LNCaP clone FGC (cell line): Measurements from ENCODE around the gene C3orf49.

Experiments
- DNase-seq: peaks from one replicate; pipeline ENCODE4 v3.0.0-alpha.2; 2011; ENCODE audit warnings: low read depth
- H3K4me3 ChIP-seq: 2 replicates; pipeline ENCODE4 v1.5.1; 2011; ENCODE audit warnings: mild to moderate bottlenecking, low read depth, low read length, control low read depth
- TF ChIP-seq, protein P1 (sequence below): IDR thresholded peaks from 2 replicates; pipeline ENCODE4 v1.5.1; 2012; ENCODE audit warnings: mild to moderate bottlenecking; ENCODE audit not compliant: control insufficient read depth, insufficient read depth; ENCODE audit errors: extremely low read depth

Gene C3orf49

GRCh38 chr3:63892773-63893352, 73.8 kb downstream of the C3orf49 start:
- H3K4me3 ChIP-seq: no peak overlapping the region
- TF ChIP-seq, protein P1, sequence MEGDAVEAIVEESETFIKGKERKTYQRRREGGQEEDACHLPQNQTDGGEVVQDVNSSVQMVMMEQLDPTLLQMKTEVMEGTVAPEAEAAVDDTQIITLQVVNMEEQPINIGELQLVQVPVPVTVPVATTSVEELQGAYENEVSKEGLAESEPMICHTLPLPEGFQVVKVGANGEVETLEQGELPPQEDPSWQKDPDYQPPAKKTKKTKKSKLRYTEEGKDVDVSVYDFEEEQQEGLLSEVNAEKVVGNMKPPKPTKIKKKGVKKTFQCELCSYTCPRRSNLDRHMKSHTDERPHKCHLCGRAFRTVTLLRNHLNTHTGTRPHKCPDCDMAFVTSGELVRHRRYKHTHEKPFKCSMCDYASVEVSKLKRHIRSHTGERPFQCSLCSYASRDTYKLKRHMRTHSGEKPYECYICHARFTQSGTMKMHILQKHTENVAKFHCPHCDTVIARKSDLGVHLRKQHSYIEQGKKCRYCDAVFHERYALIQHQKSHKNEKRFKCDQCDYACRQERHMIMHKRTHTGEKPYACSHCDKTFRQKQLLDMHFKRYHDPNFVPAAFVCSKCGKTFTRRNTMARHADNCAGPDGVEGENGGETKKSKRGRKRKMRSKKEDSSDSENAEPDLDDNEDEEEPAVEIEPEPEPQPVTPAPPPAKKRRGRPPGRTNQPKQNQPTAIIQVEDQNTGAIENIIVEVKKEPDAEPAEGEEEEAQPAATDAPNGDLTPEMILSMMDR: no peak
- DNase-seq: no peak

DNA sequence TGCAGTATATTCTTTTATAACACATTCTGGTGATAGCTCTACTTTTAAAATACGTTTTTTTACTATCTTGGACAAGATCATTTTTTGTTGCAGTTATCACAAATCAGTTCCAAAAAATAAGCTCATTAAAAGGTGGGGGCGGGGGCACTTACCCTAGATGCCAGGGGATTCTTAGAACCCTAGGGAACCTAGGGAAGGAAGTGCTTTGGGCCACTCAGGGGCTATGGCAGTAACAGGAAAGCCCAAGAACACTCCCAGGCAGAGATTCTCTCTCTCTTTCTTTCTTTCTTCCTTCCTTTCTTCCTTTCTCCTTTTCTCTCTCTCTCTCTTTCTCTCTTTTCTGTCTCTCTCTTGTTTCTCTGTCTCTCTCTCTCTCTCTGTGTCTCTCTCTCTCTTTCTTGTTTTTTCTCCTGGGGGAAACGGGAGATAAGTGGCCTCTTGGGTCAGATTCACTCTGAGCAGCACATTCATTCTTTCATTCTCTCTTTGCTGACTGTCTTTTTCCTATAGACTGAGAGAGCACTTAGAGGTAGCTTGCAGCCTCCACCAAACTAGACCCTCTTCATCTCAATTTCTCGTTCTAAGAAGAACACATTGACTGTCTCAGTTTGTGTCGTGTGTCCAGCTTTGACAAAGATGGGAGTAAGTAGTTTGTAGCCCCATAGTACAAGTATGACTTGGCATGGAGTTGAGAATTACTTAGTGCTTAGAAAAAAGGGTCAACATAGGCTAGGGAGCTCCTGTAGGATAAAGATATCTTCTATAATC, 76.5 kb downstream of the C3orf49 start:
- no peak for DNase-seq
- no peak overlapping the region for H3K4me3 ChIP-seq
- TF ChIP-seq, protein P1: no peak

DNA sequence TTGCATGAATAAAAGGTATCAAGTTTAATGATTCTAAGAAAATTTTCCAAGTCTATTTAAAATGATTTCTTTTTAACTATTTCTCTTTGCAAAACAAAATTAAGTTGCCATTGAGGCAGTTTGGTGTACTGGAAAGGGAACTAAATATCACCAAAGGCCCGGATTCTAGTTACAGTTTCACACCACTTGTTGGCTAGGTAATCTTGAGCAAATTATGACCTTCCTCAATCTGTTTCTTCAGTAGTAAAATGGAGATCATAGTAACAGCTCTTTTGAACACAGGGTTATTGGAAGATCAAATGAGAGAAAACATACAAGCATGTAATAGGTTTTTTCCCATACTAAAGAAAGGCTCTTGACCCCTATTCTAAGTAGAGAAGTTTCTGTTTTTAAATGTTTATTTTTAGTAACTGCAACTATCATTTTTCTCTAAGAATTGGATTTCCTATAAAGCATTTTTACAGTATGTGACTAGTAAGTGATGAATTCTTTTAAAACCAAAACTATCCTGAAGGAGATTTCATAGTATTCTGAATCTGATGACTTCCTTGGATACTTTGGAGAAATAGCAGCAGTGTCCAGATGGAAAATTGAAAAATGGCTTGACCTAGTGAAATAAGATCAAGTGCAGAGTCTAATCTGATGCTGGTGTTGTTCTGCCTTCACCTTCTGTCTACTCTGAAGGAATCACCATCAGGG, 77.4 kb downstream of the C3orf49 start:
- DNase-seq: no peak
- no peak overlapping the region for H3K4me3 ChIP-seq
- TF ChIP-seq, protein P1: no peak
